ENCODE results near the gene NR1I3.

NR1I3 gene

DNA sequence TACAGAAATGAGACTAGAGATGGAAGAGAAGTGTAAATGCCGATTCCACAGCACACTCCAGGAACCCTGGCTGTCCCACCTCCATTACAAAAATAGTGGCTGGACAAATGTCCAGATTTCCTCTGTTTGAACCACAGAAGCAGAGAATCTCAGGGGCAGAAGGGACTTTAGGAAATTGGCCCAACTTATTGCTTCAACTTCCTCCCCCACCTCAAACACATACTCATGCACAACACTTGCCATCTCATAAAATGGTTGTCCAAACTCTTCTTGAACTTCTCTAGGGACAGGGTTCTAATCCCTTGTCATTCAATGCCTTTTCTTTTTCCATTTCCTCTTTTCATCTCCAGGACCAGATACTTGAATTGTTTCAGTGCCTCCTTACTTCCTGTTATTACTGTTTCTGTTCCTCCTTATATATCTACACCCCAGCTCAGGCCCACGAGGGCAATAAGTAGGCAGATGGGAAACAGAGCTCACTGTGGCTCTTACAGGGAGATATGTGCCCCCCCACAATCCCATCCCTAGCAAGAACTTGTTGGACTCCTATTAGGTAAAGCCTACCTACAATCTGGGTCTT lies 52.2 kb downstream of the NR1I3 start:
- TF ChIP-seq CTCF (IDR thresholded peaks at IDR 0.05; ENCODE audit: poor library complexity, severe bottlenecking), result no peak
- DNase-seq (ENCODE audit: low spot score) (no peak), ATAC-seq (ENCODE audit: low read depth) (no peak)
- peaks cover 12% of the 10 kb centered on the region for H3K4me1 ChIP-seq (ENCODE audit: insufficient read depth, poor library complexity, severe bottlenecking)
- no peaks in the 10 kb centered on the region for H3K36me3 ChIP-seq (ENCODE audit: low read depth)
- H3K27me3 ChIP-seq (ENCODE audit: insufficient read depth, poor library complexity, severe bottlenecking), result no peaks in the 10 kb centered on the region
- no peak overlapping the region for H3K27ac ChIP-seq (ENCODE audit: poor library complexity, severe bottlenecking)
- H3K9me3 ChIP-seq (ENCODE audit: severe bottlenecking), result no peaks in the 10 kb centered on the region
- no peak overlapping the region for H3K4me3 ChIP-seq (ENCODE audit: severe bottlenecking)

DNA sequence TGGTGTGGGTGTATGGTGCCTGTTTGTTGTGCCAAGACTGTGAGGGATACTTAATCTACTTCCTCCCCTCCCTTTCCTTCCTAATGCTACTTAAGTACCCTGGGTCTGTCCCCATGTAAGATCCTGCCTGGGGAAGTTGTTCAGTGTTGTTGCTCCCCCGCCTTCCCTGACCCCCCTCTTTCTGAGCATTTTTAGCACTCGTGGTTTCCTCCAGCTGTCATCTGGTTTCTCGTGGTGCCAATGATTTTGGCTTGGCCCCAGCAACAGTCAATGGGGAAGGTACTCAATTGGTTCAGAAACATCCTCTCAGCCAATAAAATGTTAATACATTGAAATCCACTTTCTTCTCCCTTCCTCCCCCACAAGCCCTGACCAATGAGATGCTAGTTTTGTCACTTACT lies 52.7 kb downstream of the NR1I3 start:
- Histone ChIP-seq H3K27me3 (ENCODE audit: insufficient read depth, poor library complexity, severe bottlenecking) (no peaks in the 10 kb centered on the region), H3K4me3 (ENCODE audit: severe bottlenecking) (no peak overlapping the region), H3K9me3 (ENCODE audit: severe bottlenecking) (no peaks in the 10 kb centered on the region), H3K36me3 (ENCODE audit: low read depth) (no peaks in the 10 kb centered on the region), H3K4me1 (ENCODE audit: insufficient read depth, poor library complexity, severe bottlenecking) (peaks cover 12% of the 10 kb centered on the region), H3K27ac (ENCODE audit: poor library complexity, severe bottlenecking) (no peak overlapping the region)
- DNase-seq (ENCODE audit: low spot score) (no peak), ATAC-seq (ENCODE audit: low read depth) (no peak)
- TF ChIP-seq CTCF (IDR thresholded peaks at IDR 0.05; ENCODE audit: poor library complexity, severe bottlenecking), result no peak

DNA sequence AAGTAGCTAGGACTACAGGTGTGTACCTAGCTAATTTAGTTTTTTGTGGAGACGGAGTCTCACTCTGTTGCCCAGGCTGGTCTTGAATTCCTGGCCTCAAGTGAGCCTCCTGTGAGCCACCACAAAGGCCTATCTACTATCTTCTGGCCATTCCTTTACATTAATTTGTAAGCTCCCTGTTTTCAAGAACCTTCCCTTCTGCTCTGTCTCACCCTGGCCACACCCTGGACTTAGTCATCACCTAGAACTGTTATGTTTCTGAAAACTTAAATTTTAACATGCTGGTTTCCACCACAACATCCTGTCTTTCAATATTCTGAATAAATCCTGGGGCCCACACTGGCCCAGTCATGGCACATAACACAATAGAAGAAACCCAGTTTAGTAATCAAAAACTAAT lies 55.8 kb downstream of the NR1I3 start:
- ATAC-seq (ENCODE audit: low read depth) (peak; percentile 72), DNase-seq (ENCODE audit: low spot score) (no peak)
- Histone ChIP-seq H3K36me3 (ENCODE audit: low read depth) (no peaks in the 10 kb centered on the region), H3K27me3 (ENCODE audit: insufficient read depth, poor library complexity, severe bottlenecking) (no peaks in the 10 kb centered on the region), H3K4me3 (ENCODE audit: severe bottlenecking) (no peak overlapping the region), H3K4me1 (ENCODE audit: insufficient read depth, poor library complexity, severe bottlenecking) (peaks cover 15% of the 10 kb centered on the region), H3K9me3 (ENCODE audit: severe bottlenecking) (no peaks in the 10 kb centered on the region), H3K27ac (ENCODE audit: poor library complexity, severe bottlenecking) (peak overlapping the region; percentile 74)
- TF ChIP-seq CTCF (IDR thresholded peaks at IDR 0.05; ENCODE audit: poor library complexity, severe bottlenecking), result no peak

GRCh38 chr1:161180639-161181038 lies 57.4 kb downstream of the NR1I3 start:
- peak; percentile 51 for TF ChIP-seq CTCF (IDR thresholded peaks at IDR 0.05; ENCODE audit: poor library complexity, severe bottlenecking)
- DNase-seq (ENCODE audit: low spot score) (no peak), ATAC-seq (ENCODE audit: low read depth) (no peak)
- no peaks in the 10 kb centered on the region for H3K9me3 ChIP-seq (ENCODE audit: severe bottlenecking)
- H3K27ac ChIP-seq (ENCODE audit: poor library complexity, severe bottlenecking), result no peak overlapping the region
- H3K4me1 ChIP-seq (ENCODE audit: insufficient read depth, poor library complexity, severe bottlenecking), result peaks cover 20% of the 10 kb centered on the region
- peaks cover 2% of the 10 kb centered on the region for H3K36me3 ChIP-seq (ENCODE audit: low read depth)
- H3K4me3 ChIP-seq (ENCODE audit: severe bottlenecking), result no peak overlapping the region
- H3K27me3 ChIP-seq (ENCODE audit: insufficient read depth, poor library complexity, severe bottlenecking), result no peaks in the 10 kb centered on the region

GRCh38 chr1:161179698-161180097 lies 58.3 kb downstream of the NR1I3 start:
- H3K9me3 ChIP-seq (ENCODE audit: severe bottlenecking), result no peaks in the 10 kb centered on the region
- no peak overlapping the region for H3K27ac ChIP-seq (ENCODE audit: poor library complexity, severe bottlenecking)
- H3K36me3 ChIP-seq (ENCODE audit: low read depth), result peaks cover 11% of the 10 kb centered on the region
- DNase-seq (ENCODE audit: low spot score) (no peak), ATAC-seq (ENCODE audit: low read depth) (no peak)
- H3K4me1 ChIP-seq (ENCODE audit: insufficient read depth, poor library complexity, severe bottlenecking), result peaks cover 20% of the 10 kb centered on the region
- no peak for TF ChIP-seq CTCF (IDR thresholded peaks at IDR 0.05; ENCODE audit: poor library complexity, severe bottlenecking)
- H3K4me3 ChIP-seq (ENCODE audit: severe bottlenecking), result no peak overlapping the region
- H3K27me3 ChIP-seq (ENCODE audit: insufficient read depth, poor library complexity, severe bottlenecking), result no peaks in the 10 kb centered on the region

All from RWPE2 (cell line).